RWPE2 (cell line): Measurements from ENCODE around the gene OR5B12.

Source experiments
- ATAC-seq: fragments of 200-7000 bp; cut with Tn5 transposase; 3 replicates; pipeline ENCODE4 v1.9.1; 2021; ENCODE audit warnings: low read depth
- DNase-seq: peaks from one replicate; pipeline ENCODE4 v3.0.0-alpha.2; 2020; ENCODE audit warnings: low spot score
- H3K27ac ChIP-seq: fragments of 450-650 bp; 2 replicates; pipeline ENCODE4 v1.5.1; 2017; ENCODE audit warnings: mild to moderate bottlenecking; ENCODE audit not compliant: poor library complexity, severe bottlenecking
- H3K27me3 ChIP-seq: fragments of 250-450 bp; sonication (Bioruptor Pico); 2 replicates; pipeline ENCODE4 v1.5.1; 2021; ENCODE audit warnings: mild to moderate bottlenecking, moderate library complexity; ENCODE audit not compliant: insufficient read depth, poor library complexity, severe bottlenecking
- H3K36me3 ChIP-seq: fragments of 250-450 bp; sonication (Bioruptor Pico); 2 replicates; pipeline ENCODE4 v1.5.1; 2020; ENCODE audit warnings: low read depth, mild to moderate bottlenecking, moderate library complexity
- H3K4me1 ChIP-seq: fragments of 250-450 bp; sonication (Bioruptor Pico); 2 replicates; pipeline ENCODE4 v1.5.1; 2021; ENCODE audit warnings: mild to moderate bottlenecking, moderate library complexity; ENCODE audit not compliant: insufficient read depth, poor library complexity, severe bottlenecking
- H3K4me3 ChIP-seq: fragments of 250-450 bp; sonication (Bioruptor Pico); 2 replicates; pipeline ENCODE4 v1.5.1; 2021; ENCODE audit warnings: mild to moderate bottlenecking, moderate library complexity; ENCODE audit not compliant: severe bottlenecking
- H3K9me3 ChIP-seq: fragments of 250-450 bp; sonication (Bioruptor Pico); 2 replicates; pipeline ENCODE4 v1.5.1; 2021; ENCODE audit warnings: mild to moderate bottlenecking, moderate library complexity; ENCODE audit not compliant: severe bottlenecking
- TF ChIP-seq, protein P1 (sequence below): fragments of 450-650 bp; IDR thresholded peaks from one replicate; pipeline ENCODE4 v1.5.1; 2017; ENCODE audit warnings: mild to moderate bottlenecking, moderate library complexity; ENCODE audit not compliant: poor library complexity, severe bottlenecking

OR5B12 gene

DNA sequence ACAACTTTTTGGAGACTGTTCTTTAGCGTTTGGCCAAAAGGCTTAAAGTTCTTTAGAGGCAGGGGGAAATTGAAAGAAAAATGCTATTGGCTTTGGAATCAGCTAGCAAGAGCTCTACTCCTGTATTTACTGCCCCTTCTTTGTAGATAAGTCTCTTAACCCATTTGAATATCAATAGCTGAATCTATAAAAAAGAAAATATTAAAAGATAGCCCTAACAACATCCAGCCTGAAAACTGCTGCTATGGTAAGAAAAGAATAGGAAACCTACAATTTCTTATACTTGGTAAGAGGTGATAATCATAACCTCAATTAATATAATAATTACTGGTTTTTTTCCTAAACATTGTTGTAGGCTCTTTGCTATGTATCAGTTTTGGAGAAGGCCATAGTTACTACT, at the start of gene OR5B12:
Gene OR5B12, minus strand, starts transcription at position 101 of the 400 bp plus-strand sequence. CDS start 2,085 bp downstream, outside the sequence.
- ATAC-seq (no peak), DNase-seq (no peak)
- no peaks in the 10 kb centered on the region for H3K4me1 ChIP-seq
- TF ChIP-seq, protein P1, sequence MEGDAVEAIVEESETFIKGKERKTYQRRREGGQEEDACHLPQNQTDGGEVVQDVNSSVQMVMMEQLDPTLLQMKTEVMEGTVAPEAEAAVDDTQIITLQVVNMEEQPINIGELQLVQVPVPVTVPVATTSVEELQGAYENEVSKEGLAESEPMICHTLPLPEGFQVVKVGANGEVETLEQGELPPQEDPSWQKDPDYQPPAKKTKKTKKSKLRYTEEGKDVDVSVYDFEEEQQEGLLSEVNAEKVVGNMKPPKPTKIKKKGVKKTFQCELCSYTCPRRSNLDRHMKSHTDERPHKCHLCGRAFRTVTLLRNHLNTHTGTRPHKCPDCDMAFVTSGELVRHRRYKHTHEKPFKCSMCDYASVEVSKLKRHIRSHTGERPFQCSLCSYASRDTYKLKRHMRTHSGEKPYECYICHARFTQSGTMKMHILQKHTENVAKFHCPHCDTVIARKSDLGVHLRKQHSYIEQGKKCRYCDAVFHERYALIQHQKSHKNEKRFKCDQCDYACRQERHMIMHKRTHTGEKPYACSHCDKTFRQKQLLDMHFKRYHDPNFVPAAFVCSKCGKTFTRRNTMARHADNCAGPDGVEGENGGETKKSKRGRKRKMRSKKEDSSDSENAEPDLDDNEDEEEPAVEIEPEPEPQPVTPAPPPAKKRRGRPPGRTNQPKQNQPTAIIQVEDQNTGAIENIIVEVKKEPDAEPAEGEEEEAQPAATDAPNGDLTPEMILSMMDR = no peak
- H3K27ac ChIP-seq = no peak within 1 kb of the TSS
- H3K9me3 ChIP-seq = no peaks in the 10 kb centered on the region
- no peaks in the 10 kb centered on the region for H3K36me3 ChIP-seq
- H3K4me3 ChIP-seq = no peak within 1 kb of the TSS
- H3K27me3 ChIP-seq = no peaks in the 10 kb centered on the region

- Histone ChIP-seq H3K4me3 (no peak overlapping the region), H3K36me3 (no peaks in the 10 kb centered on the region), H3K27me3 (no peaks in the 10 kb centered on the region), H3K4me1 (peaks cover 6% of the 10 kb centered on the region), H3K27ac (no peak overlapping the region), H3K9me3 (no peaks in the 10 kb centered on the region)
- no peak for ATAC-seq
- TF ChIP-seq, protein P1 = no peak
- no peak for DNase-seq
Measured at GRCh38 chr11:58490827-58491226, 48.8 kb upstream of the OR5B12 start.

DNA sequence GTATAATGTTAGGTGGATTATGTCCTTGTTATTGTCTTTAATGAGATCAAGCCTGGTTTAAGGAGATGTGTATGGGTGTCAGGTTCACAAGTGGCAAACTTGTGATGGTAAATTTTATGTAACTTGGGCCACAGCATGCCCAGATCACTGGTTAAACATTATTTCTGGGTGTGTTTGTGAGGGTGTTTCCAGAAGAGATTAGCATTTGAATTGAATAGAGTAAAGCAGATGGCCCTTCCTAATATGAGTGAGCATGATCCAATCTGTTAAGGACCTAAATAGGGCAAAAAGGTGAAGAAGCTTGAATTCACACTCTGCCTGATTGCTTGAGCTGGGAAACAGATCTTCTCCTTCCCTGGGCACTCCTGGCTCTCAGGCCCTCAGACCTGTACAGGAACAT, 45.1 kb upstream of the OR5B12 start:
- DNase-seq (no peak), ATAC-seq (no peak)
- H3K4me3 ChIP-seq = no peak overlapping the region
- no peaks in the 10 kb centered on the region for H3K9me3 ChIP-seq
- H3K27me3 ChIP-seq = no peaks in the 10 kb centered on the region
- H3K36me3 ChIP-seq = no peaks in the 10 kb centered on the region
- no peak overlapping the region for H3K27ac ChIP-seq
- TF ChIP-seq, protein P1 = no peak
- H3K4me1 ChIP-seq = no peaks in the 10 kb centered on the region

DNA sequence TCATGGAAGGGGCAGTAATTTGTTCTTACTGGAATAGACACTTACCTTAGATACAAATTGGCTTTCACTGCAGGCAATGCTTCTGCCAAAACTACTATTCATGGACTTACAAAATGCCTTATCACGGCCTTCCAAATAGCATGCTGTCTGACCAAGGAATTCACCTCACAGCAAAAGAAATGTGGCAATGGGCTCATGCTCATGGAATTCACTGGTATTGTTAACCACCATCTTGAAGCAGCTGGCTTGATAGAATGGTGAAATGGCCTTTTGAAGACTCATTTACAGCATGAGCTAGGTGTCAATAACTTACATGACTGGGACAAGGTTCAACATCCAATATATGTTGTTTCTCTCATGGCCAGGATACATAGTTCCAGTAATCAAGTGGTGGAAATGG, 43.9 kb upstream of the OR5B12 start:
- Histone ChIP-seq H3K27ac (no peak overlapping the region), H3K36me3 (no peaks in the 10 kb centered on the region), H3K4me3 (no peak overlapping the region), H3K27me3 (no peaks in the 10 kb centered on the region), H3K4me1 (no peaks in the 10 kb centered on the region), H3K9me3 (no peaks in the 10 kb centered on the region)
- ATAC-seq (no peak), DNase-seq (no peak)
- TF ChIP-seq, protein P1 = no peak

DNA sequence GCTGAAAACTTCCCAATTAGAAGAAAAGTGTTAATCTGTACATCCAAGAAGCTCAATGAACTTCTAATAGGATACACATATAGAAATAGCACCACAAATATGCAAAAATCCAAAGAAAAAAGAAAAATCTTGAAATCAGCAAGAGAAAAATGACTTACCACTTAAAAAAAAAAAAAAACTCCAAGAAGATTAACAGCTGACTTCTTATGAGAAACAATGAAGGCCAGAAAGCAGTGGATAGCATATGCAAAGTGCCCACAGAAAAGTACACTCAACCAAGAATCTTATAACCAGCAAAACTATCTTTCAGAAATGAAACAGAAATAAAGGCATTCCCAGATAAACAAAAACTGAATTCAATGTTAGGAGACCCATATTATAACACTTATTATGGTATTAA, 29.9 kb upstream of the OR5B12 start:
- TF ChIP-seq, protein P1 = no peak
- Histone ChIP-seq H3K27ac (no peak overlapping the region), H3K36me3 (no peaks in the 10 kb centered on the region), H3K9me3 (no peaks in the 10 kb centered on the region), H3K4me1 (no peaks in the 10 kb centered on the region), H3K4me3 (no peak overlapping the region), H3K27me3 (no peaks in the 10 kb centered on the region)
- ATAC-seq (no peak), DNase-seq (no peak)
